ENCODE results near the gene HOXD1.

DNA sequence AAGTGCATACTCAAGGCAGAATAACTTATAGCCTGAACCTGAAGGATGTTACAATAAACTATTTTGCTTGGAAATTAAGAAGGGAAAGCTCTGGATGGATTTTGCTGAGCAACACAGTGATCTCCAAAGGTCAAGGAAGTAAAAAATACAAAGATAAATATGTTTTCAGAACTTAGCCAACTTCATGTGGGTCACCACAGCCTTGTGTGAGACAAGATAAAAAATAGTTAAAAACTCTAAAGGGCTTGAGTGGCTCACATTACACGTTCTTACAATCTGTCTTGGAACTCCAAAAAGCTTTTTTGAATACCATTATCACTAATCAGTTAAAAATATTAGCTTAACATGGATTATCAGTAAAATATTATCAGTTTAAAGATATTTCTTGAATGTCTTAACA is 51.8 kb downstream of the HOXD1 start:
- TF ChIP-seq, protein P1, sequence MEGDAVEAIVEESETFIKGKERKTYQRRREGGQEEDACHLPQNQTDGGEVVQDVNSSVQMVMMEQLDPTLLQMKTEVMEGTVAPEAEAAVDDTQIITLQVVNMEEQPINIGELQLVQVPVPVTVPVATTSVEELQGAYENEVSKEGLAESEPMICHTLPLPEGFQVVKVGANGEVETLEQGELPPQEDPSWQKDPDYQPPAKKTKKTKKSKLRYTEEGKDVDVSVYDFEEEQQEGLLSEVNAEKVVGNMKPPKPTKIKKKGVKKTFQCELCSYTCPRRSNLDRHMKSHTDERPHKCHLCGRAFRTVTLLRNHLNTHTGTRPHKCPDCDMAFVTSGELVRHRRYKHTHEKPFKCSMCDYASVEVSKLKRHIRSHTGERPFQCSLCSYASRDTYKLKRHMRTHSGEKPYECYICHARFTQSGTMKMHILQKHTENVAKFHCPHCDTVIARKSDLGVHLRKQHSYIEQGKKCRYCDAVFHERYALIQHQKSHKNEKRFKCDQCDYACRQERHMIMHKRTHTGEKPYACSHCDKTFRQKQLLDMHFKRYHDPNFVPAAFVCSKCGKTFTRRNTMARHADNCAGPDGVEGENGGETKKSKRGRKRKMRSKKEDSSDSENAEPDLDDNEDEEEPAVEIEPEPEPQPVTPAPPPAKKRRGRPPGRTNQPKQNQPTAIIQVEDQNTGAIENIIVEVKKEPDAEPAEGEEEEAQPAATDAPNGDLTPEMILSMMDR (conservative IDR thresholded peaks at IDR 0.05), result no peak
- no peak for TF ChIP-seq EZH2 (IDR thresholded peaks at IDR 0.05; ENCODE audit: low read depth)
